Esophagus muscularis mucosa (tissue), 4 donors: ENCODE results near the gene LRRC8E.

Experiments
- CTCF ChIP-seq, 3 experiments: fragments of 200-600 bp in 2 of 3; fragments of 450-650 bp in 1 of 3; sonication (generic) in 2 of 3; IDR thresholded peaks; one replicate each; pipeline ENCODE4 v1.5.1; 2017 to 2019; ENCODE audit warnings: antibody characterized with exemption in 3 of 3, mild to moderate bottlenecking in 2 of 3, moderate library complexity in 1 of 3
- EP300 ChIP-seq: sonication (generic); formaldehyde crosslinking; IDR thresholded peaks from one replicate; pipeline ENCODE4 v1.6.1; 2017; ENCODE audit warnings: antibody characterized with exemption
- POLR2A ChIP-seq: fragments of 450-650 bp; IDR thresholded peaks from one replicate; pipeline ENCODE4 v1.6.1; 2017; ENCODE audit warnings: antibody characterized with exemption, moderate library complexity, mild to moderate bottlenecking, low read depth
- POLR2AphosphoS5 ChIP-seq, 2 donors: sonication (generic); formaldehyde crosslinking; IDR thresholded peaks; one replicate each; pipeline ENCODE4 v1.6.1; 2017; ENCODE audit warnings: antibody characterized with exemption in 2 of 2

DNA sequence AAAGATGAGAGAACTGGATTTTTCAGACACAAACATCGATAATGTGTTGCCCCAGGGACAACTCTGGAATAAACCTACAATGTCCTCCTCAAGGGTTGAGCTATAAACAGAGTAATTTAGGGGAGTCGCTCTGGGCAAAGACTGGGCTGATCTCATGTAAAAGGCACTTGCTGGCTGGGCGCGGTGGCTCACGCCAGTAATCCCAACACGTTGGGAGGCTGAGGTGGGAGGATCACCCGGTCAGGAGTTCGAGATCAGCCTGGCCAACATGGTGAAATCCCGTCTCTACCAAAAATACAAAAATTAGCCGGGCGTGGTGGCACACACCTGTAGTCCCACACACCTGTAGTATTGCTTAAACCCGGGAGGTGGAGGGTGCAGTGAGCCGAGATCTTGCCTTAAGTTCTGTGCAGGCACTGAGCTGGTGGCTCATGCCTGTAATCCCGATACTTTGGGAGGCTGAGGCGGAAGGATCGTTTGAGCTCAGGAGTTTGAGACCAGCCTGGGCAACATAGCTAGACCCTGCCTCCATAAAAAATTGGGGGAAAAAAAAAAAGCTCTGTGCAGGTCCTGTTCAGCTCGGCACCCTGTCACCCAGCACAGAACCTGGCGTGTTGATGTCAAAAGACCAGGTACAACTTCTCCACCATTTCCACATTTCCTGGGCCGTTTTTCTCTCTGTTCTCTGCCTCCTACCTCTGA is 53.7 kb downstream of the LRRC8E start:
- TF ChIP-seq CTCF (IDR thresholded peaks at IDR 0.05) (no peak), POLR2A (no peak), POLR2AphosphoS5 (IDR thresholded peaks at IDR 0.05) (no peak), EP300 (no peak)
